Panc1 (cell line): Measurements from ENCODE around the gene SRRT. TPM values are rescaled to one million over a fixed set of nuclear protein-coding genes. Genes with fewer than 3 reads are reported as not detected.

Experiments
- ATAC-seq: fragments of 200-7000 bp; cut with Tn5 transposase; 2 replicates; pipeline ENCODE4 v1.9.1; 2020; ENCODE audit warnings: mild to moderate bottlenecking, moderate library complexity
- BruUV-seq: library from RNA; stranded (reverse); fragments of 400-500 nt; replicated peaks from 2 replicates; lab custom pipeline; 2021; lab: Mats Ljungman, UMichigan
- CTCF ChIA-PET: fragments of 300-600 bp; sonication (Branson Sonifier 250); formaldehyde crosslinking; loops from one replicate; lab custom pipeline; 2022; ENCODE audit warnings: antibody characterized with exemption; lab: Charles Lee
- POLR2A ChIA-PET: fragments of 300-600 bp; sonication (Branson Sonifier 250); formaldehyde crosslinking; loops from one replicate; lab custom pipeline; 2022; ENCODE audit warnings: antibody characterized with exemption; lab: Charles Lee
- DNase-seq: peaks from one replicate; pipeline ENCODE4 v3.0.0-alpha.2; 2010; ENCODE audit warnings: low read depth, low spot score
- H3K27ac ChIP-seq: 2 replicates; pipeline ENCODE4 v1.5.1; 2011; ENCODE audit warnings: mild to moderate bottlenecking, low read length, inconsistent platforms
- H3K27me3 ChIP-seq: fragments of 200-500 bp; sonication (Bioruptor generic); 2 replicates; pipeline ENCODE4 v1.6.0; 2014; ENCODE audit warnings: low read length, inconsistent platforms; ENCODE audit not compliant: control insufficient read depth, insufficient read depth
- H3K36me3 ChIP-seq: fragments of 200-500 bp; sonication (Bioruptor generic); 2 replicates; pipeline ENCODE4 v1.5.1; 2014; ENCODE audit warnings: inconsistent platforms, mild to moderate bottlenecking, low read length, moderate library complexity; ENCODE audit not compliant: control insufficient read depth, insufficient read depth
- H3K4me1 ChIP-seq: 2 replicates; pipeline ENCODE4 v1.5.1; 2011; ENCODE audit warnings: inconsistent platforms, mild to moderate bottlenecking, low read length, moderate library complexity; ENCODE audit not compliant: control insufficient read depth, insufficient read depth
- H3K4me3 ChIP-seq, 2 experiments: 2 replicates each; pipeline ENCODE4 v1.5.1; 2011 to 2012; ENCODE audit warnings: low read depth in 2 of 2, low read length in 2 of 2, mild to moderate bottlenecking in 2 of 2, inconsistent platforms in 1 of 2, moderate library complexity in 1 of 2
- H3K9me3 ChIP-seq: fragments of 200-500 bp; sonication (Bioruptor generic); 2 replicates; pipeline ENCODE4 v1.5.1; 2014; ENCODE audit warnings: low read depth, mild to moderate bottlenecking, inconsistent platforms, low read length, moderate library complexity; ENCODE audit not compliant: control insufficient read depth, insufficient read depth
- POLR2AphosphoS5 ChIP-seq: IDR thresholded peaks from 2 replicates; pipeline ENCODE4 v1.6.1; 2012; ENCODE audit warnings: mild to moderate bottlenecking, low read depth, low read length, moderate library complexity
- SIN3A ChIP-seq: IDR thresholded peaks from 2 replicates; pipeline ENCODE4 v1.6.1; 2012; ENCODE audit warnings: low read depth, mild to moderate bottlenecking, low read length, moderate library complexity, borderline replicate concordance; ENCODE audit not compliant: insufficient read depth
- TCF7L2 ChIP-seq: IDR thresholded peaks from 2 replicates; pipeline ENCODE4 v1.6.1; 2011; ENCODE audit warnings: mild to moderate bottlenecking, low read depth, low read length, inconsistent platforms
- in situ Hi-C: cut with HindIII; loops from 2 replicates; pipeline ENCODE4 v1.10.0; 2016; ENCODE audit warnings: low sequenced_read_pairs, low pct_unique_long_range_greater_than_20kb
- intact Hi-C: fragments of 100-400 bp; cut with micrococcal nuclease; formaldehyde crosslinking; loops from one replicate; pipeline ENCODE4 v1.10.0; 2022; ENCODE audit not compliant: unreplicated experiment
- total RNA-seq: library from RNA; stranded (reverse); gene quantifications from one replicate; pipeline ENCODE4 v1.2.1, GENCODE V29; 2021; ENCODE audit not compliant: unreplicated experiment
- TF ChIP-seq, protein P1 (sequence below), 2 experiments: IDR thresholded peaks; 2 replicates each; pipeline ENCODE4 v1.6.1; 2011 to 2012; ENCODE audit warnings: low read depth in 2 of 2, control low read depth in 1 of 2, low read length in 1 of 2, mild to moderate bottlenecking in 1 of 2, moderate library complexity in 1 of 2; ENCODE audit not compliant: insufficient read depth in 1 of 2
- TF ChIP-seq, protein P2 (sequence below): fragments of 450-650 bp; IDR thresholded peaks from 2 replicates; pipeline ENCODE4 v1.5.1; 2017; ENCODE audit warnings: mild to moderate bottlenecking

Gene SRRT
- total RNA-seq, 1 experiment from 2014 or later: 248 TPM

DNA sequence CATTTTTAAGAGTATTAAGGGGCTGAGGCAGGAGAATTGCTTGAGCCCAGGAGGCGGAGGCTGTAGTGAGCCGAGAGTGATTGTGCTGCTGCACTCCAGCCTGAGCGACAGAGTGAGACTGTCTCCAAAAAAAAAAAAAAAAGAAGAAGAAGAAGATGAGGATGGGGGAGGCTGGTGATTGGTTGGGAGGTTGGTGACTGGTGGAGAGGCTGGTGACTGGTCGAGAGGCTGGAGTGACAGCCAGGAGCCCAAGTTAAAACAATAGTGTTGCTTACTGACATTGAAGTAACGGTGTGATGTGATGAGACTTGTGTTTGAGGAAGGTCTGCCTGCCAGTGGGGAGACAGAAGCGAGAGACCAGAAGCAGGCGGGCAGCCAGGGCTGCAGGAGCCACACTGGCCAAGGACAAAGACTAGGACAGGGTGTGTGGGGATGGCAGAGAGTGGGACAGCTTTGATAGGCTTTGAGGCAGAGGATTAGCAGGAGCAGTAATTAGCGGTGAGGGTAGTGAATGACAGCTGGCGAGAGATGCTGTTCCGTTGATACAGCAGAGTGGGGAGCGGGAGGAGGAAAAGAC lies 4.9 kb downstream of the SRRT start:
- BruUV-seq: no TSS peak
- H3K4me1 ChIP-seq: peaks cover 8% of the 10 kb centered on the region
- H3K4me3 ChIP-seq: no peak overlapping the region
- POLR2A ChIA-PET: interaction anchor here (0.6 kb wide), 1 partner anchor 10 kb away, joined by 20 read pairs; no protein-coding TSS in a partner anchor
- in situ Hi-C loops (no loop called here), intact Hi-C loops (no loop called here)
- peaks cover 8% of the 10 kb centered on the region for H3K36me3 ChIP-seq
- no peak overlapping the region for H3K27ac ChIP-seq
- no peak for DNase-seq
- no peaks in the 10 kb centered on the region for H3K27me3 ChIP-seq
- ATAC-seq: no peak
- TF ChIP-seq POLR2AphosphoS5: no peak
- TF ChIP-seq SIN3A: no peak
- TF ChIP-seq, protein P1, sequence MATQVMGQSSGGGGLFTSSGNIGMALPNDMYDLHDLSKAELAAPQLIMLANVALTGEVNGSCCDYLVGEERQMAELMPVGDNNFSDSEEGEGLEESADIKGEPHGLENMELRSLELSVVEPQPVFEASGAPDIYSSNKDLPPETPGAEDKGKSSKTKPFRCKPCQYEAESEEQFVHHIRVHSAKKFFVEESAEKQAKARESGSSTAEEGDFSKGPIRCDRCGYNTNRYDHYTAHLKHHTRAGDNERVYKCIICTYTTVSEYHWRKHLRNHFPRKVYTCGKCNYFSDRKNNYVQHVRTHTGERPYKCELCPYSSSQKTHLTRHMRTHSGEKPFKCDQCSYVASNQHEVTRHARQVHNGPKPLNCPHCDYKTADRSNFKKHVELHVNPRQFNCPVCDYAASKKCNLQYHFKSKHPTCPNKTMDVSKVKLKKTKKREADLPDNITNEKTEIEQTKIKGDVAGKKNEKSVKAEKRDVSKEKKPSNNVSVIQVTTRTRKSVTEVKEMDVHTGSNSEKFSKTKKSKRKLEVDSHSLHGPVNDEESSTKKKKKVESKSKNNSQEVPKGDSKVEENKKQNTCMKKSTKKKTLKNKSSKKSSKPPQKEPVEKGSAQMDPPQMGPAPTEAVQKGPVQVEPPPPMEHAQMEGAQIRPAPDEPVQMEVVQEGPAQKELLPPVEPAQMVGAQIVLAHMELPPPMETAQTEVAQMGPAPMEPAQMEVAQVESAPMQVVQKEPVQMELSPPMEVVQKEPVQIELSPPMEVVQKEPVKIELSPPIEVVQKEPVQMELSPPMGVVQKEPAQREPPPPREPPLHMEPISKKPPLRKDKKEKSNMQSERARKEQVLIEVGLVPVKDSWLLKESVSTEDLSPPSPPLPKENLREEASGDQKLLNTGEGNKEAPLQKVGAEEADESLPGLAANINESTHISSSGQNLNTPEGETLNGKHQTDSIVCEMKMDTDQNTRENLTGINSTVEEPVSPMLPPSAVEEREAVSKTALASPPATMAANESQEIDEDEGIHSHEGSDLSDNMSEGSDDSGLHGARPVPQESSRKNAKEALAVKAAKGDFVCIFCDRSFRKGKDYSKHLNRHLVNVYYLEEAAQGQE (IDR thresholded peaks at IDR 0.05; ENCODE audit: insufficient read depth in 1 of 2, low read depth in 2 of 2, low read length in 1 of 2): no peak
- no peak for TF ChIP-seq TCF7L2
- TF ChIP-seq, protein P2, sequence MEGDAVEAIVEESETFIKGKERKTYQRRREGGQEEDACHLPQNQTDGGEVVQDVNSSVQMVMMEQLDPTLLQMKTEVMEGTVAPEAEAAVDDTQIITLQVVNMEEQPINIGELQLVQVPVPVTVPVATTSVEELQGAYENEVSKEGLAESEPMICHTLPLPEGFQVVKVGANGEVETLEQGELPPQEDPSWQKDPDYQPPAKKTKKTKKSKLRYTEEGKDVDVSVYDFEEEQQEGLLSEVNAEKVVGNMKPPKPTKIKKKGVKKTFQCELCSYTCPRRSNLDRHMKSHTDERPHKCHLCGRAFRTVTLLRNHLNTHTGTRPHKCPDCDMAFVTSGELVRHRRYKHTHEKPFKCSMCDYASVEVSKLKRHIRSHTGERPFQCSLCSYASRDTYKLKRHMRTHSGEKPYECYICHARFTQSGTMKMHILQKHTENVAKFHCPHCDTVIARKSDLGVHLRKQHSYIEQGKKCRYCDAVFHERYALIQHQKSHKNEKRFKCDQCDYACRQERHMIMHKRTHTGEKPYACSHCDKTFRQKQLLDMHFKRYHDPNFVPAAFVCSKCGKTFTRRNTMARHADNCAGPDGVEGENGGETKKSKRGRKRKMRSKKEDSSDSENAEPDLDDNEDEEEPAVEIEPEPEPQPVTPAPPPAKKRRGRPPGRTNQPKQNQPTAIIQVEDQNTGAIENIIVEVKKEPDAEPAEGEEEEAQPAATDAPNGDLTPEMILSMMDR: no peak
- no peaks in the 10 kb centered on the region for H3K9me3 ChIP-seq
- CTCF ChIA-PET: no interaction called here

DNA sequence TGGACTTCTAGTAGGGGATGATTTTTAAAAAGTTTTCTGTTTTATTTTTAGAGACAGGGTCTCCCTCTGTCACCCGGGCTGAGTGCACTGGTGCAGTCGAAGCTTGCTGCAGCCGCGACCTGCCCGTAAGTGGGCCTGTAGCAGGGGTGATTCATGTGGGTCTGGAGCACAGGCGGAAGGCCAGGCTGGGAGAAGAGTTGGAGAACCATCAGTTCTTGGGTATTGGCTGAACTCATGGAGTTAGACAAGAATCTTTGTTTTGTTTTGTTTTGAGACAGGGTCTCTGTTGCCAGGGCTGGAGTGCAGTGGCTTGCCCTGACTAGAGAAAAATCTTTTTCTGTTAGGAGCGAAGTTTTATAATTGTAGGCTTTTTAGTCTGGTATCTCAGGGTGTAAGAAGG lies 5.7 kb downstream of the SRRT start:
- intact Hi-C loops: no loop called here
- H3K27me3 ChIP-seq: no peaks in the 10 kb centered on the region
- CTCF ChIA-PET: no interaction called here
- no TSS peak for BruUV-seq
- DNase-seq: no peak
- POLR2A ChIA-PET: interaction anchor here (0.6 kb wide), 1 partner anchor 11 kb away, joined by 20 read pairs; no protein-coding TSS in a partner anchor
- H3K27ac ChIP-seq: no peak overlapping the region
- no peak overlapping the region for H3K4me3 ChIP-seq
- peaks cover 8% of the 10 kb centered on the region for H3K4me1 ChIP-seq
- no peak for ATAC-seq
- TF ChIP-seq SIN3A (no peak), POLR2AphosphoS5 (no peak), TCF7L2 (no peak)
- TF ChIP-seq, protein P1 (IDR thresholded peaks at IDR 0.05; ENCODE audit: insufficient read depth in 1 of 2, low read depth in 2 of 2, low read length in 1 of 2): no peak
- TF ChIP-seq, protein P2: no peak
- in situ Hi-C loops: no loop called here
- no peaks in the 10 kb centered on the region for H3K9me3 ChIP-seq
- H3K36me3 ChIP-seq: peaks cover 10% of the 10 kb centered on the region
